Measurements from ENCODE around the gene MZB1. TPM values are rescaled to one million over a fixed set of nuclear protein-coding genes. Genes with fewer than 3 reads are reported as not detected.

Gene MZB1
- total and polyA plus RNA-seq, 2 of the 13 experiments (the other 11 are each of a cell fraction or from before 2014, with no cell fraction given): 0.31 to 0.40 TPM

GRCh38 chr5:139341689-139342422, 47.9 kb downstream of the MZB1 start, which contains the start of gene PAIP2 (continued):
- TF ChIP-seq ZNF609 (CRISPR knock-in tag; IDR thresholded peaks at IDR 0.05; ENCODE audit: borderline replicate concordance) (peak; percentile 68), FOXO4 (CRISPR knock-in tag; conservative IDR thresholded peaks at IDR 0.05) (no peak), ZNF207 (IDR thresholded peaks at IDR 0.05; ENCODE audit: borderline replicate concordance) (no peak), NFIC (IDR thresholded peaks at IDR 0.05; ENCODE audit: low read length) (no peak), KDM5B (CRISPR knock-in tag; IDR thresholded peaks at IDR 0.05; ENCODE audit: borderline replicate concordance) (peak; percentile 96), CENPX (CRISPR knock-in tag; IDR thresholded peaks at IDR 0.05) (no peak), REXO4 (CRISPR knock-in tag; IDR thresholded peaks at IDR 0.05; ENCODE audit: borderline replicate concordance) (no peak), ZSCAN21 (CRISPR knock-in tag; IDR thresholded peaks at IDR 0.05; ENCODE audit: borderline replicate concordance) (peak; percentile 16; the same call in 1 of the 2 replicates), HNRNPUL1 (IDR thresholded peaks at IDR 0.05; ENCODE audit: low read depth, low read length) (no peak), NBN (conservative IDR thresholded peaks at IDR 0.05) (no peak), E2F5 (CRISPR knock-in tag; conservative IDR thresholded peaks at IDR 0.05) (no peak), PLRG1 (conservative IDR thresholded peaks at IDR 0.05) (no peak), MAFF (IDR thresholded peaks at IDR 0.05; ENCODE audit: low read depth, low read length) (no peak), PLSCR1 (CRISPR knock-in tag; IDR thresholded peaks at IDR 0.05; ENCODE audit: borderline replicate concordance) (no peak), THAP9 (CRISPR knock-in tag; IDR thresholded peaks at IDR 0.05; ENCODE audit: borderline replicate concordance) (peak; percentile 78; the same call in 1 of the 2 replicates), KDM5A (IDR thresholded peaks at IDR 0.05; ENCODE audit: borderline replicate concordance, low read length) (peak; percentile 76), PPARG (CRISPR knock-in tag; conservative IDR thresholded peaks at IDR 0.05) (no peak; the same call in 1 of the 2 replicates)
